SK-N-SH (cell line): ENCODE results near the gene MTUS2. TPM values are rescaled to one million over a fixed set of nuclear protein-coding genes. Genes with fewer than 3 reads are reported as not detected.

Source experiments
- CTCF ChIA-PET: fragments of 300-600, 350-600 bp; formaldehyde crosslinking; extraction: SDS; loops from one replicate; lab custom pipeline; 2021; lab: Yijun Ruan, JAX
- POLR2A ChIA-PET: fragments of 350-600 bp; sonication (Branson Sonifier 250); formaldehyde crosslinking; extraction: SDS; loops from one replicate; lab custom pipeline; 2020; ENCODE audit warnings: antibody characterized with exemption, inconsistent platforms; lab: Yijun Ruan, JAX
- DNase-seq: peaks from one replicate; pipeline ENCODE4 v3.0.0; 2012
- H2AFZ ChIP-seq: fragments of 200-600 bp; sonication (generic); 2 replicates; pipeline ENCODE4 v1.8.1; 2016; ENCODE audit warnings: antibody characterized with exemption, mild to moderate bottlenecking, low read depth
- H3F3A ChIP-seq: fragments of 200-600 bp; sonication (generic); replicated peaks from 2 replicates; pipeline ENCODE3; 2016; ENCODE audit warnings: antibody characterized with exemption, mild to moderate bottlenecking; ENCODE audit not compliant: insufficient read depth
- H3K27ac ChIP-seq, 2 experiments: fragments of 200-500 bp in 1 of 2; fragments of 200-600 bp in 1 of 2; sonication (Bioruptor generic) in 1 of 2; sonication (generic), shearing (Covaris generic) in 1 of 2; 2 replicates each; pipeline versions ENCODE4 v1.5.1 to v1.6.1; 2014 to 2016; ENCODE audit warnings: low read depth in 2 of 2, inconsistent platforms in 1 of 2, low read length in 1 of 2, mild to moderate bottlenecking in 1 of 2, mixed read lengths in 1 of 2
- H3K27me3 ChIP-seq: fragments of 200-600 bp; sonication (generic), shearing (Covaris generic); 2 replicates; pipeline ENCODE4 v1.6.1; 2016; ENCODE audit warnings: mixed run types; ENCODE audit not compliant: insufficient read depth
- H3K36me3 ChIP-seq, 2 experiments: fragments of 200-500 bp in 1 of 2; fragments of 200-600 bp in 1 of 2; sonication (Bioruptor generic) in 1 of 2; sonication (generic) in 1 of 2; replicated peaks in 1 of 2; 2 replicates each; pipeline versions ENCODE3 to v1.5.1; 2014 to 2016; ENCODE audit warnings: low read length in 1 of 2, mild to moderate bottlenecking in 1 of 2; ENCODE audit not compliant: insufficient read depth in 2 of 2, control insufficient read depth in 1 of 2
- H3K4me1 ChIP-seq, 2 experiments: fragments of 200-500 bp in 1 of 2; fragments of 200-600 bp in 1 of 2; sonication (Bioruptor generic) in 1 of 2; sonication (generic), shearing (Covaris generic) in 1 of 2; 2 replicates each; pipeline versions ENCODE4 v1.5.1 to v1.6.1; 2014 to 2016; ENCODE audit warnings: low read depth in 1 of 2, low read length in 1 of 2, mixed run types in 1 of 2; ENCODE audit not compliant: insufficient read depth in 2 of 2, control insufficient read depth in 1 of 2
- H3K4me2 ChIP-seq: fragments of 200-600 bp; sonication (generic), shearing (Covaris generic); 2 replicates; pipeline ENCODE4 v1.6.1; 2017; ENCODE audit warnings: mixed run types
- H3K4me3 ChIP-seq, 2 experiments: fragments of 200-500 bp in 1 of 2; fragments of 200-600 bp in 1 of 2; sonication (Bioruptor generic) in 1 of 2; sonication (generic), shearing (Covaris generic) in 1 of 2; 2 replicates each; pipeline versions ENCODE4 v1.5.1 to v1.8.1; 2014 to 2016; ENCODE audit warnings: low read depth in 2 of 2, inconsistent platforms in 1 of 2, low read length in 1 of 2, mild to moderate bottlenecking in 1 of 2, mixed read lengths in 1 of 2, moderate library complexity in 1 of 2
- H3K79me2 ChIP-seq: fragments of 200-600 bp; sonication (generic); 2 replicates; pipeline ENCODE4 v1.8.1; 2017; ENCODE audit warnings: mild to moderate bottlenecking; ENCODE audit not compliant: insufficient read depth
- H3K9ac ChIP-seq: fragments of 200-600 bp; sonication (generic); 2 replicates; pipeline ENCODE4 v1.6.1; 2017; ENCODE audit warnings: mixed run types
- H3K9me2 ChIP-seq: fragments of 200-600 bp; sonication (generic); 2 replicates; pipeline ENCODE4 v1.6.1; 2017; ENCODE audit warnings: mixed run types
- H3K9me3 ChIP-seq: fragments of 200-600 bp; sonication (generic); 2 replicates; pipeline ENCODE4 v1.6.1; 2017; ENCODE audit warnings: mixed run types, mild to moderate bottlenecking, moderate library complexity
- H4K20me1 ChIP-seq: fragments of 200-600 bp; sonication (generic); 2 replicates; pipeline ENCODE4 v1.6.1; 2017; ENCODE audit warnings: mild to moderate bottlenecking, mixed run types; ENCODE audit not compliant: insufficient read depth
- CHD2 ChIP-seq: fragments of 150-350 bp; IDR thresholded peaks from 2 replicates; pipeline ENCODE4 v1.6.1; 2018; ENCODE audit warnings: low read length; ENCODE audit not compliant: partially characterized antibody
- ELF1 ChIP-seq: IDR thresholded peaks from 2 replicates; pipeline ENCODE4 v1.4.0; 2012
- GABPA ChIP-seq: IDR thresholded peaks from 2 replicates; pipeline ENCODE4 v1.4.0; 2012; ENCODE audit warnings: low read depth, mild to moderate bottlenecking
- IRF3 ChIP-seq: fragments of 150-350 bp; IDR thresholded peaks from 2 replicates; pipeline ENCODE4 v1.6.1; 2016; ENCODE audit warnings: mild to moderate bottlenecking, low read depth, low read length
- JUND ChIP-seq: IDR thresholded peaks from 2 replicates; pipeline ENCODE4 v1.4.0; 2012
- MXI1 ChIP-seq: IDR thresholded peaks from 2 replicates; pipeline ENCODE4 v1.6.1; 2012; ENCODE audit warnings: mild to moderate bottlenecking, low read depth, low read length, improper control_type of control experiment
- NRF1 ChIP-seq: IDR thresholded peaks from 2 replicates; pipeline ENCODE4 v1.6.1; 2012; ENCODE audit warnings: low read depth, mild to moderate bottlenecking, low read length
- RAD21 ChIP-seq: IDR thresholded peaks from 2 replicates; pipeline ENCODE4 v1.6.1; 2012; ENCODE audit warnings: mild to moderate bottlenecking, low read length
- RCOR1 ChIP-seq: fragments of 150-350 bp; IDR thresholded peaks from 2 replicates; pipeline ENCODE4 v1.6.1; 2017; ENCODE audit warnings: antibody characterized with exemption, low read length
- RXRA ChIP-seq: IDR thresholded peaks from 2 replicates; pipeline ENCODE4 v1.4.0; 2012; ENCODE audit warnings: low read depth, mild to moderate bottlenecking, borderline replicate concordance
- TAF1 ChIP-seq: IDR thresholded peaks from 2 replicates; pipeline ENCODE4 v1.6.1; 2012; ENCODE audit warnings: low read depth, mild to moderate bottlenecking, low read length, moderate library complexity, borderline replicate concordance
- TCF12 ChIP-seq: IDR thresholded peaks from 2 replicates; pipeline ENCODE4 v1.4.0; 2012
- YY1 ChIP-seq: IDR thresholded peaks from 2 replicates; pipeline ENCODE4 v1.4.0; 2012; ENCODE audit warnings: low read depth, mild to moderate bottlenecking
- WGBS: methylation state at CpG from one replicate; pipeline ENCODE4 v1.1.6; 2017; ENCODE audit warnings: low lambda C conversion rate; 5-methylcytosine and 5-hydroxymethylcytosine counted together
- polyA plus RNA-seq, 3 experiments: library from polyadenylated mRNA; depleted of rRNA; stranded (reverse); fragments of >200 nt; gene quantifications; 2 replicates each; pipeline ENCODE4 v1.2.3, GENCODE V29; 2012
- TF ChIP-seq, protein P1 (sequence below): fragments of 200-600 bp; sonication (generic); IDR thresholded peaks from 2 replicates; pipeline ENCODE4 v1.6.1; 2017; ENCODE audit warnings: antibody characterized with exemption, mild to moderate bottlenecking, moderate library complexity
- TF ChIP-seq, protein P2 (sequence below): fragments of 150-350 bp; IDR thresholded peaks from 2 replicates; pipeline ENCODE4 v1.6.1; 2017; ENCODE audit warnings: antibody characterized with exemption, low read length, low read depth, borderline replicate concordance

The MTUS2 gene
- polyA plus RNA-seq, 1 of the 3 experiments (the other 2 are of a cell fraction): 1.7 TPM

DNA sequence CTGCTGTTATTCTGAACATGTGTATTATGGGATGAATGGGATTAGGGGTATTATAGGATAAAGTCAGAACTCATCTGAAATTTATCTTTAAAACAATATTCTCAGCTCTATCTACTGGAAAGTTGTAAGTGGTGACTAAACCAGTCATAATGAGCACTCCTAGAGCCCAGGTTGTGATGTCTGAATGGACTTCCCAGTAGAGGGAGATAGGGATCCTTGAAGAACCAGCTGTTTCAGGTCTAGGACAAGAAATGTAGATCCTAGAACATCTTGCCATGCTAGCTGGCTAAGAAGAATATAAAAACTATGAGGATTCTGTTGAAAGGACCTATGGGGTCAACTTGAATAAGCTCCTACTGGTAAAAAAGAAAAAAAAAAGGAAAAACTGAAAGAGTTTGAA lies 464.6 kb downstream of the MTUS2 start:
- Histone ChIP-seq H3F3A (no peaks in the 10 kb centered on the region), H4K20me1 (no peaks in the 10 kb centered on the region), H3K27me3 (no peaks in the 10 kb centered on the region; the same call in 1 of the 2 replicates), H3K79me2 (no peaks in the 10 kb centered on the region), H3K4me2 (no peak overlapping the region), H3K27ac (no peak overlapping the region), H3K9ac (no peak overlapping the region), H3K4me3 (no peak overlapping the region)
- POLR2A ChIA-PET: no interaction called here
- CTCF ChIA-PET: no interaction called here
- no peak for DNase-seq
- TF ChIP-seq JUND (no peak), RXRA (no peak), ELF1 (no peak), CHD2 (no peak), TAF1 (no peak), IRF3 (no peak), TCF12 (no peak), RAD21 (no peak)
- TF ChIP-seq, protein P1, sequence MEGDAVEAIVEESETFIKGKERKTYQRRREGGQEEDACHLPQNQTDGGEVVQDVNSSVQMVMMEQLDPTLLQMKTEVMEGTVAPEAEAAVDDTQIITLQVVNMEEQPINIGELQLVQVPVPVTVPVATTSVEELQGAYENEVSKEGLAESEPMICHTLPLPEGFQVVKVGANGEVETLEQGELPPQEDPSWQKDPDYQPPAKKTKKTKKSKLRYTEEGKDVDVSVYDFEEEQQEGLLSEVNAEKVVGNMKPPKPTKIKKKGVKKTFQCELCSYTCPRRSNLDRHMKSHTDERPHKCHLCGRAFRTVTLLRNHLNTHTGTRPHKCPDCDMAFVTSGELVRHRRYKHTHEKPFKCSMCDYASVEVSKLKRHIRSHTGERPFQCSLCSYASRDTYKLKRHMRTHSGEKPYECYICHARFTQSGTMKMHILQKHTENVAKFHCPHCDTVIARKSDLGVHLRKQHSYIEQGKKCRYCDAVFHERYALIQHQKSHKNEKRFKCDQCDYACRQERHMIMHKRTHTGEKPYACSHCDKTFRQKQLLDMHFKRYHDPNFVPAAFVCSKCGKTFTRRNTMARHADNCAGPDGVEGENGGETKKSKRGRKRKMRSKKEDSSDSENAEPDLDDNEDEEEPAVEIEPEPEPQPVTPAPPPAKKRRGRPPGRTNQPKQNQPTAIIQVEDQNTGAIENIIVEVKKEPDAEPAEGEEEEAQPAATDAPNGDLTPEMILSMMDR: no peak
- TF ChIP-seq, protein P2, sequence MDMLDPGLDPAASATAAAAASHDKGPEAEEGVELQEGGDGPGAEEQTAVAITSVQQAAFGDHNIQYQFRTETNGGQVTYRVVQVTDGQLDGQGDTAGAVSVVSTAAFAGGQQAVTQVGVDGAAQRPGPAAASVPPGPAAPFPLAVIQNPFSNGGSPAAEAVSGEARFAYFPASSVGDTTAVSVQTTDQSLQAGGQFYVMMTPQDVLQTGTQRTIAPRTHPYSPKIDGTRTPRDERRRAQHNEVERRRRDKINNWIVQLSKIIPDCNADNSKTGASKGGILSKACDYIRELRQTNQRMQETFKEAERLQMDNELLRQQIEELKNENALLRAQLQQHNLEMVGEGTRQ: no peak
- TF ChIP-seq, all 33 proteins: peak for 0
- Histone ChIP-seq H3K36me3 (no peaks in the 10 kb centered on the region), H3K4me1 (no peaks in the 10 kb centered on the region), H2AFZ (no peak overlapping the region), H3K9me2 (no peaks in the 10 kb centered on the region), H3K9me3 (no peaks in the 10 kb centered on the region)

DNA sequence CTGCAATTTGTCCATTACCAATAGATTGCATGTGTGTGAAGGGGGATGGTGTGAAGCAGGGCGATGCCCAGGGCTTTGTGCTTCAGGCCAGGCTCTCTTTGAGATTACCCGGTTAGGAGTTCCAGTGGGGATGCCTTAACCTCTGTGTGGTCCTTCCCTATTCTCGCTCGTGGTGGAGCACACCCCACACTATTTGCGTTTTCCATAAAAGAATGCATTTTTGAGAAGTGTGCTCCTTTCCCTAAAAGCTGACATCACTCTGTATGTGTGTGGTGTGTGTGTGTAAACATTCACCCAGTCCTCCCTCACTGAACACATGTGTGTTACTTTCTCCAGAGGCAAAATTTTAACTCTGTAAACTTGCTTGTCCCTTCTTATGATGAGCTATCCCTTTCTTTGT lies 467.1 kb downstream of the MTUS2 start:
- POLR2A ChIA-PET: no interaction called here
- TF ChIP-seq CHD2 (no peak), RCOR1 (no peak), GABPA (no peak), RXRA (no peak), YY1 (no peak), NRF1 (no peak), MXI1 (no peak)
- TF ChIP-seq, all 33 proteins: peak for 0
- DNase-seq: no peak
- no peak overlapping the region for H3K4me3 ChIP-seq
- H3K27ac ChIP-seq: no peak overlapping the region
- H3K4me2 ChIP-seq: no peak overlapping the region
- no peak overlapping the region for H3K9ac ChIP-seq
- no peaks in the 10 kb centered on the region for H3F3A ChIP-seq
- no peaks in the 10 kb centered on the region for H3K9me2 ChIP-seq
- no peaks in the 10 kb centered on the region for H3K79me2 ChIP-seq
- H3K36me3 ChIP-seq: no peaks in the 10 kb centered on the region
- H3K4me1 ChIP-seq: no peaks in the 10 kb centered on the region
- CTCF ChIA-PET: no interaction called here
- no peaks in the 10 kb centered on the region for H4K20me1 ChIP-seq
- no peak overlapping the region for H2AFZ ChIP-seq
- 0% methylated on average over 5 of the region's 5 CpGs for WGBS
- H3K9me3 ChIP-seq: no peaks in the 10 kb centered on the region
- H3K27me3 ChIP-seq: no peaks in the 10 kb centered on the region; the same call in 1 of the 2 replicates
